ENCODE measurements around the gene RUSC1.
"Not testable (repeated sequence)": the region's sequence is repeated elsewhere in the genome, so short reads cannot be mapped to it uniquely, and the experiment has no call there.

Gene RUSC1, protein sequence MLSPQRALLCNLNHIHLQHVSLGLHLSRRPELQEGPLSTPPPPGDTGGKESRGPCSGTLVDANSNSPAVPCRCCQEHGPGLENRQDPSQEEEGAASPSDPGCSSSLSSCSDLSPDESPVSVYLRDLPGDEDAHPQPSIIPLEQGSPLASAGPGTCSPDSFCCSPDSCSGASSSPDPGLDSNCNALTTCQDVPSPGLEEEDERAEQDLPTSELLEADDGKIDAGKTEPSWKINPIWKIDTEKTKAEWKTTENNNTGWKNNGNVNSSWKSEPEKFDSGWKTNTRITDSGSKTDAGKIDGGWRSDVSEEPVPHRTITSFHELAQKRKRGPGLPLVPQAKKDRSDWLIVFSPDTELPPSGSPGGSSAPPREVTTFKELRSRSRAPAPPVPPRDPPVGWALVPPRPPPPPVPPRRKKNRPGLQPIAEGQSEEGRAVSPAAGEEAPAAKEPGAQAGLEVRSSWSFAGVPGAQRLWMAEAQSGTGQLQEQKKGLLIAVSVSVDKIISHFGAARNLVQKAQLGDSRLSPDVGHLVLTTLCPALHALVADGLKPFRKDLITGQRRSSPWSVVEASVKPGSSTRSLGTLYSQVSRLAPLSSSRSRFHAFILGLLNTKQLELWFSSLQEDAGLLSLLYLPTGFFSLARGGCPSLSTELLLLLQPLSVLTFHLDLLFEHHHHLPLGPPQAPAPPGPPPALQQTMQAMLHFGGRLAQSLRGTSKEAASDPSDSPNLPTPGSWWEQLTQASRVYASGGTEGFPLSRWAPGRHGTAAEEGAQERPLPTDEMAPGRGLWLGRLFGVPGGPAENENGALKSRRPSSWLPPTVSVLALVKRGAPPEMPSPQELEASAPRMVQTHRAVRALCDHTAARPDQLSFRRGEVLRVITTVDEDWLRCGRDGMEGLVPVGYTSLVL

GRCh38 chr1:155320661-155321617 lies at the start of gene RUSC1:
Gene RUSC1, plus strand, starts transcription at chr1:155320894. Its CDS starts 880 bp downstream, at chr1:155321774.
- DNase-seq: peak; percentile 3

GRCh38 chr1:155272466-155273342 lies 48.0 kb upstream of the RUSC1 start:
- peak; percentile 44 for DNase-seq

DNA sequence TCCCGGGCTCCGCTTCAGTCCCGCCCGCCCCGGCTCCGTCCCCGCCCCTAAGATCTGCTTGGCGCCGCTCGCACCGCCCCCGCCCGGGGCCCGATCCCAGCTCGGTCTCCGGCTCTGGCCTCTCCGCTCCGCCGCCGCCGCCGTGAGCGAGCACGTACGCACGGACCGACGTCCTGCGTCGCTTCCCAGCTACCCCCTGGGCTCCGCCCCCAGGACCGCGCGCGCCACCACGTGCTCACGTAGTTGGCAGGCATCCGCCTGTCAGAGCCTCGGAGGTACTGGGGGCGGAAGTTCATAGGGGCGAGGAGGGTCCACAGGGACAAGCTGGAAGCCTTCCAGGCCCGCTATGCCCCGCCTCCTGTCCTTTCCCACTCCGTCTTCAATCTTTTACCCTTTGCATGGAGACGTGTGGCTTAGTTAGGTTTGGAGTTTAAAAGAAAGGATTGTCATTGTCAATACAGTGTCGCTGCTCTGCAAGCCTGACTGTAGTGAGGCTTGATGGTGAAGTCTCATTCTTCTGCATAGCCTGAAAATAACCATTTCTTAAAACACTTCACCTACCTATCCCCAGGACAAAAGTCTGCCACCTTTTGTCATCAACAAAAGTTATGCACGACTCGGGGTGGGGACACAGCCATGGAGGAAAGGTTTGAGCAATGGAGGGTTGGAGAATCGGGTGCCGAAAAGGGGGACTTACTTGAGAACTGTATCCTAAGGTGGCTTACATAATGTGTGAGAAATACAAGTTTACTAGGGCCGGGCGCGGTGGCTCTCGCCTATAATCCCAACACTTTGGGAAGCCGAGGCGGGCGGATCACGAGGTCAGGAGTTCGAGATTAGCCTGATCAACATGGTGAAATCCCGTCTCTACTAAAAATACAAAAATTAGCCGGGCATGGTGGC lies 47.1 kb upstream of the RUSC1 start, which contains the start of gene CLK2:
TSS of gene CLK2 (minus strand) at position 162 of the 903 bp plus-strand sequence. CDS start 2,527 bp downstream, outside the sequence.
- DNase-seq: peak; percentile 86

DNA sequence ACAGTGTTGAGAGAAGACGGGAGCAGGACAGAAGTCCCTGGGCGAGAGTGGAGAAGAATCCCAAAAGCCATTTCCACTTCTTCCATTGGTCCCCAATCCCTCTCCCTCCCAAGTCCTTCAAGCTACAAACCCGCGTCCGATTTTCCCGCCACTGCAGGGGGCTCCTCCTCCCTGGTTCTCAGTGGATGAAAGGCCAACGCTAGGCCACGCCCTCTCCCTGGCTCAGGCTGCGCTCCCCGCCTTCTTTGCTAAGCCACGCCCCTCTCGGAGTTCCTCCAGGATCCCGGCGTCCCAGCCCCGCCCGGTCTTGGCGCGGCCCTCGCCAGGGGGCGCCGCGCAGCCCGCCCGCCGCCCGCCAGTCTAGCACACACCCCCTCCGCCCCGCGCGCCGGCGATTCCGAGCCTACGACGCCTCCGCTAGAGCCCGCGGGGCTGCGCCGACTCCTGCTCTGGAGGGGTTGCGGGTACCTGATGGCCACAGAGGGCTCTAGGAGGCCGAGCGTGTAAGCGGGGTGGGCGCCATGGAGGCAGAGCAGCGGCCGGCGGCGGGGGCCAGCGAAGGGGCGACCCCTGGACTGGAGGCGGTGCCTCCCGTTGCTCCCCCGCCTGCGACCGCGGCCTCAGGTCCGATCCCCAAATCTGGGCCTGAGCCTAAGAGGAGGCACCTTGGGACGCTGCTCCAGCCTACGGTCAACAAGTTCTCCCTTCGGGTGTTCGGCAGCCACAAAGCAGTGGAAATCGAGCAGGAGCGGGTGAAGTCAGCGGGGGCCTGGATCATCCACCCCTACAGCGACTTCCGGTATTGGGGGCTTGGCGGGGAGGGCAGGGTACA lies 43.4 kb upstream of the RUSC1 start, which contains the start of gene HCN3:
TSS of gene HCN3 (plus strand) at position 394 of the 832 bp plus-strand sequence. CDS start at position 522, 128 bp downstream.
- DNase-seq: peak; percentile 98

DNA sequence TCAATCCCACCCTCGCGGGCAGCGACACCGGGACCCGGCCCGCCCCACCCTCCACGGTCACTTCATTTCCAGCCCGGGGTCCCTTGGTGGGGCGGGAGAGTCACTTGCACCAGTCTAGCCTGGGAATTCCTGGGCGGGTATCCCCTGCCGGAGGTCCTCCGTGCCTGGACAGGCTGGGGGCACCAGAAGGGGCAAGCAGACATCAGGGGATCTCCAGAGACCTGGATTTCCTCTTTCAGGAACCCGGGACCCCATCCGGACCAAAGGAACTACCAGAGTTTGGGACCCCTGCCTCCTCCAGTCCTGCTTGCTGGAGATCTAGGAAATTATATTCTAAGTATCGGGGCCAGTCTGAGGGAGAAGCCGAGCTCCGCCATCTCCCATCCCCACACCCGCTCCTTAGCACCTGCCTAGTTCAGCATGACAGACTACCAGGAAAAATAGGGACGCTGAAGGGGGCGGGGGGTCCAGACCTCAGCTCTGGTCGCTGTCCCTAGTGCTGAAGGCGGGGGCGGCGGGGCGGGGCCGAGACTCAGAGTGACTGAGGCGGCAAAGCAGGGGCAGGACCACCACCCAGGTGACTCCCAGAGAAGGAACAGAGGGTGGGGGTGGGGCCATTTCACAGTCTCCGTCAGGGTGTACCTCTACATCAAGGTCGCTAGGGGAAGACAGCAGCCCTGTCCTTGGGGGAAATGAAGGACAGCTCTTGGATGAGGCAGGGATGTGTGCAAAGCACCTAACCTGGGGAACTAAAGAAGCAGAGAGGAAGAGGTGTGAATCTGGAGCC lies 42.6 kb upstream of the RUSC1 start:
- DNase-seq: peak; percentile 53

- no peak for DNase-seq
Measured at GRCh38 chr1:155278689-155279160, 42.0 kb upstream of the RUSC1 start.

DNA sequence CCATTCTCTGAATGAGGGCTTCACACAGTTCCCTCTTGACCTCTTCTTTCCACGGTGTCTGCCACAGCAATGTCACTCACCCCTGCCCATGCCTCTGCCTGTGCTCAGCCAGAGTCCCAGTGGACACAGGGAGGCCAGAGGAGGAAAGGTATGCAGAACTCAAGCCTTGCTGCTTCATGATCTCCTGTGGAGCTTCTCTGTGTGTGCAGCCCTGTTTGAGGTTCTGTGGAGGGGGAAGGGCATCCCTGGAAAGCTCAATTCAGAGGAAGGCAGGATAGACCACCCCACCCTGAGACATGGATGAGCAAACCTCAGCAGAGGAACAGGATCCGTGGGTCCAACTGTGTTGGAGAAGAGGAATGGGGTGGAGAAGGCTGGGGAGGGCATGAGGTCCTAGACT lies 41.4 kb upstream of the RUSC1 start:
- no peak for DNase-seq

- DNase-seq: no peak
Measured at GRCh38 chr1:155282488-155283091, 38.1 kb upstream of the RUSC1 start.

DNA sequence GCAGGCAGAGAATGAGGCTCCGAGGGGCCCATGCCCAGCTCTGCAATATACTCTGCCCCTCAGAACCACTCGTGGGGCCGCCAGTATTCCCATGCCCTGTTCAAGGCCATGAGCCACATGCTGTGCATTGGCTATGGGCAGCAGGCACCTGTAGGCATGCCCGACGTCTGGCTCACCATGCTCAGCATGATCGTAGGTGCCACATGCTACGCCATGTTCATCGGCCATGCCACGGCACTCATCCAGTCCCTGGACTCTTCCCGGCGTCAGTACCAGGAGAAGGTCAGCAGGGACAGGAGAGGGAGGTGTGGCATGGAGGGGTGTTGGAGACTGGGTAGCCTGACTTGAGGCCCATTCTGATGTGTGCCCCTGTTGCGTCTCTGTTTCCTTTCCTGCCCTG lies 36.2 kb upstream of the RUSC1 start:
- DNase-seq: no peak

GRCh38 chr1:155285063-155285462 lies 35.6 kb upstream of the RUSC1 start:
- DNase-seq: no peak

GRCh38 chr1:155285631-155286044 lies 35.1 kb upstream of the RUSC1 start:
- DNase-seq: no peak

GRCh38 chr1:155286544-155286943 lies 34.1 kb upstream of the RUSC1 start:
- no peak for DNase-seq

- DNase-seq: no peak
Measured at GRCh38 chr1:155287987-155288543, 32.6 kb upstream of the RUSC1 start.

DNA sequence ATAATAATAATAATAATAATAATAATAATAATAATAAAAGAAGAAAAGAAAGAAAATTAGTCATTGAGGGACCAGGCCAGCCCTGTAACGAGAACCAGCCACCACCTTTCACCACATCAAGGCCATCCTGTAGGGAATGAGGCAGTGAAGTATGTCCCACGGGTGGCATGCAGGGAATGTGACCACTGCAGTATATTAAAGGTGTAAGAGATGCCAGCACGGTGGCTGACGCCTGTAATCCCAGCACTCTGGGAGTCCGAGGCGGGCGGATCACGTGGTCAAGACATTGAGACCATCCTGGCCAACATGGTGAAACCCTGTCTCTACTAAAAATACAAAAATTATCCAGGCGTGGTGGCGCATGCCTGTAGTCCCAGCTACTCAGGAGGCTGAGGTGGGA lies 29.7 kb upstream of the RUSC1 start:
- not testable (repeated sequence) for DNase-seq

GRCh38 chr1:155293086-155293749 lies 27.5 kb upstream of the RUSC1 start:
- DNase-seq: no peak

DNA sequence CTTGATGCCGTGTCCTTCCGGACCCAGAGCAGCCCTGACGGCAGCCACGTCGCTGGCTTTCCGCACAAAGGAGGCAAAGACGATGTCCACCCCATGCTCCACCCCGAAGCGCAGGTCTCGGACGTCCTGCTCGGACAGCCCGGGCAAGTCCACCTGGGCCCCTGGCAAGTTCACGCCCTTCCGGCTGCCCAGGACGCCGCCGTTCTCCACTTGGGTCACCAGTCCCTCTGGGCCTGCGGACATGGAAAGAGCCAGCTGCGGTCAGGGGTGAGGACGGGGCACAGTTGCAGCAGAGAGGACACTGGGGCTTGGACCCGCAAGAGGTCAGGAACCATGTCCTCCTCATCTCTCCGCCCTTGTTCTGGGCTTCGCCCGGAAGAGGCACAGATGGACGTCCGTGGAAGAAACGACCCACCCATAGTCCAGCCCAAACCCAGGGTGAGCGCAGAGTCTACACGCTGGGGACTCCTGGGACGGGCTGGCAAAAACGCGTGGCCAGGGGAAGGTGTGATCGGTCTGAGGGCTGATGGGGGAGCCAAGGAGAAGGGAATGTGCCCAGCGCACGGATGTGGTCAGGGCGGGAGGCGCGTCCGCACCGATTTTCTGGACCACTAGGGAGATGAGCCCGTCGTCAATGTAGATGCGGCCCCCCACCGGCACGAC lies 26.0 kb upstream of the RUSC1 start:
- DNase-seq: no peak
